ENCODE results near the gene WRAP53.
A peak's percentile ranks its signal among the peaks of the same experiment; 100 is the strongest.
"Not testable (repeated sequence)": the region's sequence is repeated elsewhere in the genome, so short reads cannot be mapped to it uniquely, and the experiment has no call there.

The WRAP53 gene

GRCh38 chr17:7687908-7688807, at the start of gene WRAP53:
Gene WRAP53, plus strand, starts transcription at chr17:7688477. Its CDS starts 172 bp downstream, at chr17:7688649.
- peak; percentile 99 for DNase-seq

DNA sequence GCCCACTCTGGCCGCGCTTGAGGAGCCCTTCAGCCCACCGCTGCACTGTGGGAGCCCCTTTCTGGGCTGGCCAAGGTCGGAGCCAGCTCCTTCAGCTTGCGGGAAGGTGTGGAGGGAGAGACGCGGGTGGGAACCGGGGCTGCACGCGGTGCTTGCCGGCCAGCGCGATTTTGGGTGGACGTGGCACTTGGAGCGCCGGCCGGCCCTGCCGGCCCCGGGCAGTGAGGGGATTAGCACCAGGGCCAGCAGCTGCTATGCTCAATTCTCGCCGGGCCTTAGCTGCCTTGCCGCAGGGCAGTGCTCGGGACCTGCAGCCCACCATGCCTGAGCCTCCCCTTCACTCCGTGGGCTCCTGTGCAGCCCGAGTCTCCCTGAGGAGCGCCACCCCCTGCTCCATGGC, 47.5 kb upstream of the WRAP53 start:
- no peak for DNase-seq

GRCh38 chr17:7641635-7642034, 46.6 kb upstream of the WRAP53 start:
- DNase-seq, result not testable (repeated sequence)

DNA sequence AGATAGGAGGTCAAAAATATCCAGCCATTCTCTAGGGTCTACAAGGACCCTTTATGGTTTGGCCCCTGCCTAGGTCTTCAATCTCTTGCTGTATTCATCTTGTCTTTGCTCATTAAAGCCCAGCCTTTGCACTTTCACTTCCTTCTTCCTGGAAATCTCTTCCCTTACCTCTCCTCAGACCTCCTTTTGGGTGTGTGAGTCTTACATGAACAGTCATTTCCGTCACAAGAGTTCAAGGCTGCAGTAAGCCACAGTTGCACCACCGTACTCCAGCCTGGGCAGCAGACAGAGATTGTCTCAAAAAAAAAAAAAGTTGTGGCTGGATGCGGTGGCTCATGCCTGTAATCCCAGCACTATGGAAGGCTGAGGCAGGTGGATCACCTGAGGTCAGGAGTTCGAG, 43.5 kb upstream of the WRAP53 start:
- no peak for DNase-seq

- DNase-seq, result no peak
Measured at GRCh38 chr17:7646457-7646856, 41.8 kb upstream of the WRAP53 start.

DNA sequence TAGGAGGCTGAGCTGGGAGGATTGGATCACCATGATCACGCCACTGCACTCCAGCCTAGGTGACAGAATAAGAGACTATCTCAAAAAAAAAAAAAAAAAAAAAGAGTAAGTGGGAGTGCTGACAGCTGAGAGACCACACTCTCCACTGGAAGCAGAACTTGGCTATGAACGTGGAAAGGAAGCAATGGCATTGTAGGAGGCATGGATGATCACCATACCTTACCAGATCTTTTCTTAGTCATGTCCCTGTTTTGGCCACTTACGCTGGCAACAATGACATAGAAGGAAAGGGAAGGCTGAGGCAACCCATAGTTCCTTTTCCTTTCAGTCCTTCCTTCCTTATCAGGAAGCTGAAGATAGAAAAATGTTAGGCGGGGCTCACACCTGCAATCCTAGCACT, 41.3 kb upstream of the WRAP53 start:
- DNase-seq, result no peak

DNA sequence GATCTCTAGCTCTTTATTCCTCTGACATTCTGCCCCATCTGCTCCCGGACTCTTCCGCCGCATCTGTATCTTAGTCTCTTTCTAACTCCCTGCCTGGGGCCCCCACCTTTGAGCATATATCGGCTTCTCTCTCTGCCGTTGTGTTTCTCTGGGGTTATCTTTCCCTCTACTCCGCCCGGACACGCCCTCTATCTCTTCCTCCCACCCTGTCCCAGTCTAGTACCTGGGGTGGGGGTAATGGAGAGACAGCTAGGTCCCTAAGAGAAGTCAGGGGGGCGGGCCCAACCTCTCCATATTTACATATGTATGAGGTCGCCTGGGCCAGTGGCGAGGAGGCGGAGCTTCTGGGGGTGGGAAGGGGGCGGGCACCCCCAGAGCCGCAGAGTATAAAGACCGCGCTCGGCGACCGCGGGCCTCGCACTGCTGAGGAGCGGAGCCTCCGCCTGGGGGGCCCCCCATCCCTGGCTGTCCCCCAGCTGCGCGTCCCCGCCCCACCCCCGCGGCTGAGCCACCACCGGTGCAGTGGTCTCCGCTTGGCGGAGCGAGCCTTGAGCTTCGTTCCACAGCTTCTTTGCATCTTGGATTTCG, 37.7 kb upstream of the WRAP53 start, which contains the start of gene ATP1B2:
Gene ATP1B2, plus strand, starts transcription at position 418 of the 588 bp plus-strand sequence. CDS start 593 bp downstream, outside the sequence.
- DNase-seq, result peak; percentile 32

- DNase-seq, result no peak
Measured at GRCh38 chr17:7651097-7651664, 37.1 kb upstream of the WRAP53 start.

- no peak for DNase-seq
Measured at GRCh38 chr17:7651665-7652387, 36.5 kb upstream of the WRAP53 start.

- no peak for DNase-seq
Measured at GRCh38 chr17:7652388-7653356, 35.6 kb upstream of the WRAP53 start.

- no peak for DNase-seq
Measured at GRCh38 chr17:7654832-7655540, 33.3 kb upstream of the WRAP53 start.

DNA sequence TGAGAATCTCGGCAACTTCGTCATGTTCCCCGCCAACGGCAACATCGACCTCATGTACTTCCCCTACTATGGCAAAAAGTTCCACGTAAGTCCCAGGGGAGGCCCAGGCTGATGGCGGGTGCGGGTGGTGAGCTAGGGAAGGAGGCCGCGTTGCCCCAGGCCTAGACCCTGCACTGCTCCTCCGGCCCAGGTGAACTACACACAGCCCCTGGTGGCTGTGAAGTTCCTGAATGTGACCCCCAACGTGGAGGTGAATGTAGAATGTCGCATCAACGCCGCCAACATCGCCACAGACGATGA, 32.8 kb upstream of the WRAP53 start:
- DNase-seq, result no peak

- no peak for DNase-seq
Measured at GRCh38 chr17:7656958-7657609, 31.2 kb upstream of the WRAP53 start.

GRCh38 chr17:7667656-7668406, 20.4 kb upstream of the WRAP53 start:
- no peak for DNase-seq

DNA sequence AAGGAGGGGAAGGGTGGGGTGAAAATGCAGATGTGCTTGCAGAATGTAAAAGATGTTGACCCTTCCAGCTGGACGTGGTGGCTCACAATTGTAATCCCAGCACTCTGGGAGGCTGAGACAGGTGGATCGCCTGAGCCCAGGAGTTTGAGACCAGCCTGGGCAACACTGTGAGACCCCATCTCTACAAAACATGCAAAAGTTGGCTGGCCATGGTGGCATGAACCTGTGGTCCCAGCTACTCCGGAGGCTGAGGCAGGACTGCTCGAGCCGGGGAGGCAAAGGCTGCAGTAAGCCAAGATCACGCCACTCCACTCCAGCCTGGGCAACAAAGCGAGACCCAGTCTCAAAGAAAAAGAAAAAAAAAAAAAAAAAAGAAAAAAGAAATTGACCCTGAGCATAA, 19.8 kb upstream of the WRAP53 start:
- no peak for DNase-seq

GRCh38 chr17:7673239-7673638, 15.0 kb upstream of the WRAP53 start:
- DNase-seq, result no peak

GRCh38 chr17:7674934-7675333, 13.3 kb upstream of the WRAP53 start:
- DNase-seq, result no peak

DNA sequence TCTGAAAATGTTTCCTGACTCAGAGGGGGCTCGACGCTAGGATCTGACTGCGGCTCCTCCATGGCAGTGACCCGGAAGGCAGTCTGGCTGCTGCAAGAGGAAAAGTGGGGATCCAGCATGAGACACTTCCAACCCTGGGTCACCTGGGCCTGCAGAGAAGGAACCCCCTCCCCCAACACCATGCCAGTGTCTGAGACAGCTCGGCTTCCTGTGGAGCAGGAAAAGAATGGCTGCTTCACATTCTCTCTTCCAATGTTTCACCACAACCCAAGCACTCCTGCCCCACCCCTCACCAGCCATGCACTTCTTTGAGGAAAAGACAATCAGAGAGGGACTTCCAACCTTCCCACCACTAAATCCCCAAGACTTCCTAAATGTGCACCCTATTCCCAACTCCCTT, 11.7 kb upstream of the WRAP53 start:
- DNase-seq, result no peak

- DNase-seq, result no peak
Measured at GRCh38 chr17:7677388-7678067, 10.7 kb upstream of the WRAP53 start.

Data from NCI-H226 (cell line).